HG03280 (cell line): Measurements from ENCODE around the gene PCK1.
"Not testable (repeated sequence)": the region's sequence is repeated elsewhere in the genome, so short reads cannot be mapped to it uniquely, and the experiment has no call there.

Experiments used
- ATAC-seq: cut with Tn5 transposase; IDR thresholded peaks from one replicate; pipeline ENCODE4 v1.9.1; 2021; ENCODE audit warnings: mild to moderate bottlenecking, moderate library complexity; ENCODE audit not compliant: unreplicated experiment

PCK1 gene

GRCh38 chr20:57560554-57561355 is at the start of gene PCK1:
PCK1 (plus strand) TSS chr20:57561110; CDS start chr20:57561412, 302 bp downstream.
- ATAC-seq, result no peak

GRCh38 chr20:57511709-57512108 is 49.2 kb upstream of the PCK1 start:
- ATAC-seq, result not testable (repeated sequence)

GRCh38 chr20:57512432-57512831 is 48.5 kb upstream of the PCK1 start:
- ATAC-seq, result no peak

GRCh38 chr20:57513199-57513598 is 47.7 kb upstream of the PCK1 start:
- no peak for ATAC-seq

- ATAC-seq, result no peak
Measured at GRCh38 chr20:57514273-57514751, 46.6 kb upstream of the PCK1 start.

GRCh38 chr20:57517904-57518303 is 43.0 kb upstream of the PCK1 start:
- ATAC-seq, result no peak

- ATAC-seq, result no peak
Measured at GRCh38 chr20:57522380-57523140, 38.4 kb upstream of the PCK1 start.

GRCh38 chr20:57523782-57524181 is 37.1 kb upstream of the PCK1 start:
- no peak for ATAC-seq

GRCh38 chr20:57524511-57525176 is 36.3 kb upstream of the PCK1 start, which contains the start of gene CTCFL:
CTCFL (minus strand) TSS chr20:57525140; CDS start chr20:57524205, 935 bp downstream.
- ATAC-seq, result no peak

- no peak for ATAC-seq
Measured at GRCh38 chr20:57525328-57526086, 35.4 kb upstream of the PCK1 start.

GRCh38 chr20:57526087-57526884 is 34.6 kb upstream of the PCK1 start:
- no peak for ATAC-seq

- ATAC-seq, result no peak
Measured at GRCh38 chr20:57526885-57527460, 33.9 kb upstream of the PCK1 start.

- ATAC-seq, result no peak
Measured at GRCh38 chr20:57527728-57528127, 33.2 kb upstream of the PCK1 start.

- ATAC-seq, result no peak
Measured at GRCh38 chr20:57528148-57528547, 32.8 kb upstream of the PCK1 start.

GRCh38 chr20:57529160-57529585 is 31.7 kb upstream of the PCK1 start:
- ATAC-seq, result no peak

- no peak for ATAC-seq
Measured at GRCh38 chr20:57529810-57530209, 31.1 kb upstream of the PCK1 start.

- no peak for ATAC-seq
Measured at GRCh38 chr20:57530327-57530981, 30.5 kb upstream of the PCK1 start.

GRCh38 chr20:57532104-57532503 is 28.8 kb upstream of the PCK1 start:
- ATAC-seq, result no peak

GRCh38 chr20:57535297-57535696 is 25.6 kb upstream of the PCK1 start:
- ATAC-seq, result no peak
